Kidney (tissue), 14 donors: ENCODE results near the gene CCDC102B. TPM values are rescaled to one million over a fixed set of nuclear protein-coding genes. Genes with fewer than 3 reads are reported as not detected.
A peak's percentile ranks its signal among the peaks of the same experiment; 100 is the strongest.
"Not testable (repeated sequence)": the region's sequence is repeated elsewhere in the genome, so short reads cannot be mapped to it uniquely, and the experiment has no call there.

Experiments used
- DNase-seq, 5 donors: peaks; one replicate each; pipeline ENCODE4 v3.0.0-alpha.2; 2013 to 2020
- FAIRE-seq: peaks from 2 replicates; lab custom pipeline; 2012; peaks lifted over from hg19 to GRCh38; lab: Jason Lieb, UNC
- H3K27ac ChIP-seq, 2 donors: one replicate each; pipeline ENCODE4 v1.7.0; 2013; ENCODE audit warnings: low read depth in 2 of 2, low read length in 2 of 2, inconsistent platforms in 1 of 2
- H3K27me3 ChIP-seq: one replicate; pipeline ENCODE4 v1.7.1; 2013; ENCODE audit warnings: low read length, inconsistent platforms; ENCODE audit not compliant: control insufficient read depth, insufficient read depth
- H3K36me3 ChIP-seq, 3 donors: one replicate each; pipeline versions ENCODE4 v1.7.0 to v1.7.1; 2013; ENCODE audit warnings: low read length in 3 of 3, control low read depth in 1 of 3, inconsistent platforms in 1 of 3; ENCODE audit not compliant: insufficient read depth in 3 of 3, control insufficient read depth in 2 of 3
- H3K4me1 ChIP-seq, 3 donors: one replicate each; pipeline versions ENCODE4 v1.7.0 to v1.7.1; 2013; ENCODE audit warnings: low read length in 3 of 3, inconsistent platforms in 1 of 3, low read depth in 1 of 3; ENCODE audit not compliant: control insufficient read depth in 2 of 3, insufficient read depth in 2 of 3
- H3K4me3 ChIP-seq, 3 donors: one replicate each; pipeline versions ENCODE4 v1.7.0 to v1.8.1; 2013; ENCODE audit warnings: low read length in 3 of 3, control low read depth in 1 of 3, inconsistent platforms in 1 of 3
- H3K9ac ChIP-seq, 3 donors: one replicate each; pipeline versions ENCODE4 v1.7.0 to v1.7.1; 2013; ENCODE audit warnings: low read length in 3 of 3, control low read depth in 1 of 3, inconsistent platforms in 1 of 3
- H3K9me3 ChIP-seq, 3 donors: one replicate each; pipeline versions ENCODE4 v1.7.0 to v1.7.1; 2013; ENCODE audit warnings: low read length in 3 of 3, control low read depth in 1 of 3, inconsistent platforms in 1 of 3; ENCODE audit not compliant: control insufficient read depth in 2 of 3, insufficient read depth in 1 of 3
- intact Hi-C: fragments of 100-400 bp; cut with DNase I; formaldehyde crosslinking; loops from one replicate; pipeline ENCODE4 v1.11.1; 2022
- polyA plus RNA-seq: library from polyadenylated mRNA; stranded (reverse); fragments of 350-450 nt; fragmentation: Illumina TruSeq; extraction: RNeasy Lipid Tissue Mini Kit (QIAGEN cat#74804); gene quantifications from one replicate; pipeline ENCODE4 v1.2.3, GENCODE V29; 2014; ENCODE audit warnings: low read depth, low replicate concordance; ENCODE audit not compliant: insufficient read depth
- total RNA-seq: library from RNA; stranded (reverse); fragmentation: NEBNext Ultra II Directional; extraction: Animal tissue kit (Norgen Biotek cat#: 25700); gene quantifications from one replicate; pipeline ENCODE4 v1.2.1, GENCODE V29; 2021
- TF ChIP-seq, protein P1 (sequence below): IDR thresholded peaks from 3 replicates; pipeline ENCODE4 v1.5.1; 2012; ENCODE audit warnings: mild to moderate bottlenecking, moderate library complexity, borderline replicate concordance; ENCODE audit not compliant: insufficient read depth; ENCODE audit errors: extremely low read depth
- donor health status: control.
- donor health status: control.
- donor health status: control.
- donor health status: control.
- donor health status: control.
- donor health status: DM: yes; HTN: yes; CAD: no.
- donor health status: Normal renal cell carcinoma (clear cell type).

Gene CCDC102B
- total and polyA plus RNA-seq, 2 donors from 2014 or later = 3.6 to 6.8 TPM

- H3K27me3 ChIP-seq = no peaks in the 10 kb centered on the region
- FAIRE-seq = peak; percentile 93
- no peaks in the 10 kb centered on the region for H3K36me3 ChIP-seq
- H3K9me3 ChIP-seq = no peaks in the 10 kb centered on the region
- H3K4me1 ChIP-seq = peaks cover 0 to 6% (median 0%) of the 10 kb centered on the region in 3 donors
- H3K4me3 ChIP-seq = no peak overlapping the region
- intact Hi-C loops = no loop called here
- DNase-seq = peak in 2 of 5 donors; percentile 36 to 48
- TF ChIP-seq, protein P1, sequence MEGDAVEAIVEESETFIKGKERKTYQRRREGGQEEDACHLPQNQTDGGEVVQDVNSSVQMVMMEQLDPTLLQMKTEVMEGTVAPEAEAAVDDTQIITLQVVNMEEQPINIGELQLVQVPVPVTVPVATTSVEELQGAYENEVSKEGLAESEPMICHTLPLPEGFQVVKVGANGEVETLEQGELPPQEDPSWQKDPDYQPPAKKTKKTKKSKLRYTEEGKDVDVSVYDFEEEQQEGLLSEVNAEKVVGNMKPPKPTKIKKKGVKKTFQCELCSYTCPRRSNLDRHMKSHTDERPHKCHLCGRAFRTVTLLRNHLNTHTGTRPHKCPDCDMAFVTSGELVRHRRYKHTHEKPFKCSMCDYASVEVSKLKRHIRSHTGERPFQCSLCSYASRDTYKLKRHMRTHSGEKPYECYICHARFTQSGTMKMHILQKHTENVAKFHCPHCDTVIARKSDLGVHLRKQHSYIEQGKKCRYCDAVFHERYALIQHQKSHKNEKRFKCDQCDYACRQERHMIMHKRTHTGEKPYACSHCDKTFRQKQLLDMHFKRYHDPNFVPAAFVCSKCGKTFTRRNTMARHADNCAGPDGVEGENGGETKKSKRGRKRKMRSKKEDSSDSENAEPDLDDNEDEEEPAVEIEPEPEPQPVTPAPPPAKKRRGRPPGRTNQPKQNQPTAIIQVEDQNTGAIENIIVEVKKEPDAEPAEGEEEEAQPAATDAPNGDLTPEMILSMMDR = no peak
- no peak overlapping the region for H3K27ac ChIP-seq
- H3K9ac ChIP-seq = no peak overlapping the region
Observed at GRCh38 chr18:68940754-68941153, 142.9 kb downstream of the CCDC102B start.

GRCh38 chr18:68942230-68942629 is 144.3 kb downstream of the CCDC102B start:
- H3K9ac ChIP-seq = no peak overlapping the region
- DNase-seq (no peak), FAIRE-seq (no peak)
- no peak overlapping the region for H3K27ac ChIP-seq
- H3K4me1 ChIP-seq = peaks cover 0 to 6% (median 0%) of the 10 kb centered on the region in 3 donors
- no peaks in the 10 kb centered on the region for H3K9me3 ChIP-seq
- no peaks in the 10 kb centered on the region for H3K36me3 ChIP-seq
- H3K27me3 ChIP-seq = no peaks in the 10 kb centered on the region
- H3K4me3 ChIP-seq = no peak overlapping the region
- TF ChIP-seq, protein P1 = no peak
- intact Hi-C loops = no loop called here

- H3K9me3 ChIP-seq, H3K9ac ChIP-seq, FAIRE-seq, H3K4me1 ChIP-seq, H3K27ac ChIP-seq, intact Hi-C loops, H3K27me3 ChIP-seq, H3K36me3 ChIP-seq, H3K4me3 ChIP-seq: not testable (repeated sequence)
- DNase-seq = peak in 2 of 5 donors; percentile 31 to 39
Observed at GRCh38 chr18:68943861-68944260, 146.0 kb downstream of the CCDC102B start.

- intact Hi-C loops = no loop called here
- TF ChIP-seq, protein P1 = no peak
- H3K4me3 ChIP-seq = no peak overlapping the region
- H3K36me3 ChIP-seq = no peaks in the 10 kb centered on the region
- H3K27ac ChIP-seq = no peak overlapping the region
- DNase-seq (no peak), FAIRE-seq (no peak)
- peaks cover 0 to 6% (median 0%) of the 10 kb centered on the region in 3 donors for H3K4me1 ChIP-seq
- no peaks in the 10 kb centered on the region for H3K27me3 ChIP-seq
- no peaks in the 10 kb centered on the region for H3K9me3 ChIP-seq
- no peak overlapping the region for H3K9ac ChIP-seq
Observed at GRCh38 chr18:68944330-68944729, 146.4 kb downstream of the CCDC102B start.
